Stimulated activated memory B cell treated with anti-CD40 and anti-IgM and Interleukin-4, amounts not matched to agents 10 μg/mL and 1 μg/mL and 100 μg/mL, for 72 hours (primary cell): ENCODE data around the gene ARID4B.
"Not testable (repeated sequence)": the region's sequence is repeated elsewhere in the genome, so short reads cannot be mapped to it uniquely, and the experiment has no call there.

Experiments
- ATAC-seq: fragments of 150-1000 bp; cut with Tn5 transposase; 2 replicates; pipeline ENCODE4 v1.10.0; 2021
- H3K27ac Mint-ChIP-seq: one replicate; pipeline ENCODE4 v1.8.0; 2022; ENCODE audit warnings: mild to moderate bottlenecking, mixed read lengths
- H3K27me3 Mint-ChIP-seq: one replicate; pipeline ENCODE4 v1.8.0; 2022; ENCODE audit warnings: mixed read lengths
- H3K36me3 Mint-ChIP-seq: one replicate; pipeline ENCODE4 v1.8.0; 2022; ENCODE audit warnings: mixed read lengths
- H3K4me1 Mint-ChIP-seq: one replicate; pipeline ENCODE4 v1.8.0; 2022; ENCODE audit warnings: mixed read lengths
- H3K4me3 Mint-ChIP-seq: one replicate; pipeline ENCODE4 v1.8.0; 2022; ENCODE audit warnings: mild to moderate bottlenecking, moderate library complexity, mixed read lengths
- H3K9me3 Mint-ChIP-seq: one replicate; pipeline ENCODE4 v1.8.0; 2022; ENCODE audit warnings: mixed read lengths

Gene ARID4B

DNA sequence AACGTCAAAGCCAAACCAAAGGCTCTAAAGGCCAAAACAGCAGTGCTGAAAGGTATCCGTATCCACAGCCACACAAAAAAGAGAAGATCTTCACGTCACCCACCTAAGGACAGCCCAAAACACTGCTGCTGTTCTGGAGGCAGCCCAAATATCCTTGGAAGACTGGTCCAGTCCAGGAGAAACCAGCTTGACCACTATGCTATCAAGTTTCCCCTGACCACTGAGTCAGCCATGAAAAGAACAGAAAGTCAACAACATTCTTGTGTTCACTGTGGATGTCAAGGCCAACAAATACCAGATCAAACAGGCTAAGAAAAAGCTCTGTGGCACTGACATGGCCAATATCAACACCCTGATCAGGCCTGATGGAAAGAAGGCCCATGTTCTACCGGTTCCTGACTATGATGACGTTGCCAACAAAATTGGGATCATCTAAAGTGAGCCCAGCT, 32.1 kb downstream of the ARID4B start:
- Mint-ChIP-seq H3K9me3 (peaks cover 2% of the 10 kb centered on the region), H3K27me3 (no peaks in the 10 kb centered on the region), H3K27ac (no peak overlapping the region), H3K4me3 (no peak overlapping the region), H3K4me1 (peaks cover 60% of the 10 kb centered on the region), H3K36me3 (peaks cover 11% of the 10 kb centered on the region)
- no peak for ATAC-seq

DNA sequence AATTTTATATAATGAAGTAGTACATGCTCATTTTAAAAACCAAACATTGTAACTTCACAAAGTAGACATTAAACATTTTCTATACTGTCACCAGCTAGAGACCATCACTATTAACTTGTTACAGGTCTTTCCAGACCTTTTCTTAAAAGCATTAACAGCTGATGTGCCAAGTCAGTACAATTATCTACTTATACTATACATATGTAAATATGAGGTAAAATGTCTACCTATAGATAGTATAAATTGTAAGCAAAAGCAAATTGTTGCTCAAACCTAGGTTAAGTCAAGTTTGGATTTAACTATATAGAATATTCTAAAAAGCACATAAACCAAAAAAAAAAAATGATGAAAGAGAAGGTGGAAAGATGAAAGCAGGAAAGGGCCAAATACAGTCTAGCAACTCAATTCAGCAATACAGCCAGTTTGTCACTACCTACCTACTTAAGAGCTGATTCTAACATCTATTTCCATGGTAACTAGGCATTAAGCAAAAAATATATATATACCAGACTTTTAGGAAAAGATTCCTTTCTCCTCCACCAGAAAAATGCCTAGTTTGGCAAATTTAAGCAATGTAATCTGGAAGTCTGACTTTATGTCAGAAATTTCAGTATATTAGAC, 34.5 kb downstream of the ARID4B start:
- no peak overlapping the region for H3K27ac Mint-ChIP-seq
- H3K4me1 Mint-ChIP-seq, result peaks cover 61% of the 10 kb centered on the region
- no peak for ATAC-seq
- no peaks in the 10 kb centered on the region for H3K27me3 Mint-ChIP-seq
- no peak overlapping the region for H3K4me3 Mint-ChIP-seq
- H3K36me3 Mint-ChIP-seq, result peaks cover 11% of the 10 kb centered on the region
- H3K9me3 Mint-ChIP-seq, result peaks cover 2% of the 10 kb centered on the region

DNA sequence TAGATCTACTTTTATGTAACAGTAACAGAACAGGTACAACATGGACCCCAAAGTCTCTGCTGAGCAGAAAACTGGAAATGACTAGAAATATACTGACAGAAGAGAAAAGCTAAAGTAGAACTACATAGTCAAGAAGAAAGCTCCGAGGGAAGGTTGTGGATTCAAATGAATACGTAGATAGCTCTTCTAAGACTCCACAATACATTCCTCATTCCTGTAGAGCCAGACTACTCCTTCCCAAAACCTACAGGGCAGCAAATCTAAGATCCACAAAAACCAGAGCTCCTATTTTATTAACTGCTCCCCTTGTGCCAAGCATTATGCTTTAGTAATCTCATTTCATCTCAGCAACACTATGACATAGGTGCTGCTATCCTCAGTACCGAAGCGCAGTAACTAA, 35.2 kb downstream of the ARID4B start:
- H3K27me3 Mint-ChIP-seq, result no peaks in the 10 kb centered on the region
- peaks cover 7% of the 10 kb centered on the region for H3K36me3 Mint-ChIP-seq
- no peak overlapping the region for H3K4me3 Mint-ChIP-seq
- H3K27ac Mint-ChIP-seq, result no peak overlapping the region
- H3K9me3 Mint-ChIP-seq, result peaks cover under 1% of the 10 kb centered on the region
- peaks cover 63% of the 10 kb centered on the region for H3K4me1 Mint-ChIP-seq
- ATAC-seq, result no peak

DNA sequence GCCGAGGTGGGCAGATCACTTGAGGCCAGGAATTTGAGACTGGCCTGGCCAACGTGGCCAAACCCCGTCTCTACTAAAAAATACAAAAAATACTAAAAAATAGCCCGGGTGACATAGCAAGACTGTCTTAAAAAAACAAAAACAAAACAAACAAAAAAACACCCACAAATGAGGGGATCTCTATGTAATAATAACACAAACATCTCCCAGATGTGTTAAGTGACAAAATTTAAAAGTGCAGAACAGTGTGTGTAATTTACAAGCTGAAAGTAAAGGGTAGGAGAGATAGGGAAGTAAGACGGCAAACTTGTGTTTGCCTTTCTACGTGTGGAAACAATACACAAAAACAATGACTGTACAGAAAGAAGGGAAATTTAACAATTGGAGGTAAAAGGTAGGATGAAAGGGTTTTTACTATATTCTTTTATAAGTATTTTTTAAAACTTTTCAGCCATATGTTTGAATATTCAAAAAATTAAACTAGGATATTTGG, 36.3 kb downstream of the ARID4B start:
- no peak overlapping the region for H3K4me3 Mint-ChIP-seq

DNA sequence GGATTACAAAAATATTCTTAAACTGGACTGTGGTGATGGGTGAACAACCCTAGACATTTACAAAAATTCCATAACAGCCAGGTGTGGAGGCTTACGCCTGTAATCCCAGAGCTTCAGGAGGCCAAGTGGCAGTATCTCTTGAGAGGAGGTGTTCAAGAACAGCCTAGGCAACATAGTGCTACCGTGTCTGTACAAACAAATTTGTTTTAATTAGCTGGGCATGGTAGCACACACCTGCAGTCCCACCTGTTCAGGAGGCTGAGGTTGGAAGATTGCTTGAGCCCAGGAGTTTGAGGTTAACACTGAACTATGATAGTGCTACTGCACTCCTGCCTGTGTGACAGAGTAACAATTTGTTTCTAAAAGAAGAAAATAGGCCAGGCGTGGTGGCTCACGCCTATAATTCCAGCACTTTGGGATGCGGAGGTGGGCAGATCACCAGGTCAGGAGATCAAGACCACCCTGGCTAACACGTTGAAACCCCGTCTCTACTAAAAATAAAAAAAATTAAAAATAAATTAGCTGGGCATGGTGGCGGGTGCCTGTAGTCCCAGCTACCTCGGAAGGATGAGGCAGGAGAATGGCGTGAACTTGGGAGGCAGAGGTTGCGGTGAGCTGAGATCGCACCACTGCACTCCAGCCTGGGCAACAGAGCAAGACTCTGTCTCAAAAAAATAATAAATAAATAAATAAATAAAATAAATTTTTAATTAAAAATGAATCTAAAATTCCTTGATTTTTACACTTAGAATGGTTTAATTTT, 37.1 kb downstream of the ARID4B start:
- Mint-ChIP-seq H3K9me3 (no peaks in the 10 kb centered on the region), H3K27me3 (no peaks in the 10 kb centered on the region), H3K36me3 (peaks cover 6% of the 10 kb centered on the region), H3K4me3 (no peak overlapping the region), H3K4me1 (peaks cover 66% of the 10 kb centered on the region), H3K27ac (peak overlapping the region; percentile 3)
- no peak for ATAC-seq

More for the DNA sequence above, 36.3 kb downstream of the ARID4B start:
- no peaks in the 10 kb centered on the region for H3K27me3 Mint-ChIP-seq
- H3K36me3 Mint-ChIP-seq, result peaks cover 3% of the 10 kb centered on the region
- no peak for ATAC-seq
- H3K27ac Mint-ChIP-seq, result peak overlapping the region; percentile 3
- peaks cover 63% of the 10 kb centered on the region for H3K4me1 Mint-ChIP-seq
- no peaks in the 10 kb centered on the region for H3K9me3 Mint-ChIP-seq

DNA sequence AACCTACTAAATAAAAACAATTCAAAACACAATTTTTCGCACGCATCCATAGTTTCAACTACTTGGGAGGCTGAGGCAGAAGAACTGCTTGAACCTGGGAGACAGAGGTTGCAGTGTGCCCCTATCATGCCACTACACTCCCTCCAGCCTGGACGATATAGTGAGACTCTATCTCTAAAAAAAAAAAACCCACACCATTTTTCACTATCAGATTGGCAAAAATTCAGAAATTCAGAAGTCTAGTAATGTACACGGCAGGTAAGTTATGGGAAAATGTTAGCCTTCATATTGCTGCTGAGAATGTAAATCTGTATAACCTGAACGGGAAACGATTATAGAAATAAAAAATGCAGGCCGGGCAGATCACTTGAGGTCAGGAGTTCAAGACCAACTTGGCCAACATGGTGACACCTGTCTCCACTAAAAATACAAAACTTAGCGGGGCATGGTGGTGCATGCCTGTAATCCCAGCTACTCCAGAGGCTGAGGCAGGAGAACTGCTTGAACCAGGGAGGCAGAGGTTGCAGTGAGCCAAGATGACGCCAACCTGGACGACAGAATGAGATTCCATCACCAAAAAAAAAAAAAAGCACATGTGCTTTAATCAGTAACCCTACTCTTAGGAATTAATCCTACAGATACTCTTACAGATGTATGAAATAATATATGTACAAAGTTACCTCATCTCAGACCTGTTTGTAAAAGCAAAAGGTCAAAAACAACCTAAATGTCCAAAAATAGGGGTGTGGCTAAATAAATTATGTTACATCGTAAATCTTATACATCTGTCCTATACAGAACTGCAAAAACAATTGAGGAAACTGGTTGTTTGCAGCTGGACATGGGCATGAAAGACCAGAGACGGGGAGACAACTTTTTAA, 37.9 kb downstream of the ARID4B start:
- no peak overlapping the region for H3K4me3 Mint-ChIP-seq
- no peaks in the 10 kb centered on the region for H3K9me3 Mint-ChIP-seq
- H3K27me3 Mint-ChIP-seq, result no peaks in the 10 kb centered on the region
- no peak overlapping the region for H3K27ac Mint-ChIP-seq
- H3K36me3 Mint-ChIP-seq, result peaks cover 6% of the 10 kb centered on the region
- H3K4me1 Mint-ChIP-seq, result peaks cover 68% of the 10 kb centered on the region
- ATAC-seq, result no peak

DNA sequence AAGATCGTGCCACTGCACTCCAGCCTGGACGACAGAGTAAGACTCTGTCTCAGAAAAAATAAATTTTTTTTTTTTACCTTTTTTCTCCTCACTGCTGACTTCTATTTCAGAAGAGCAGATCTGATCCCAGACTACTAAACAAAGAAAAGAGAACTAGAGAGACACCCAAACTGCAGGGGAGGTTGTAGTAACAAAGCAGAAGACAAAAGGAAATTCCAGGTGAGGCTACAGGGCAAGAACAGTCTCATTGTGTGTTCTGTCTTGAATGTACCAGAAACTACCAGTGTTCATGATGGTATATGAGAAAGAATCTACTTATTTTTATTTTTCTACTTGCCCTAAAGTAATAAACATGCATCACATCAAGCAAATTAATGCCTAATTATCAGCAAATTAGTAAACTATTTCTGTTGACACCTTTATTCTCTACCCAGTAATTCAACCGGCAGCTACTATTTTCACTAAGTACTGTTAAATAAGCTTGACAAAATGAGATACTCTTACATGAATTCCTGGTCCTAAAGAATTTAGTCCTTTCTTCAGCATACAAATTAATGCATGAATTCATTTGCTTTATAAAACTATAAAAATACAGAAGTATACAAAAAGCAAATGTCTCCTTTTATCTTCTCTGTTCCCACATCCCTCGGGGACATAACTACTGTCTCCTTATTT, 40.6 kb downstream of the ARID4B start:
- H3K27ac Mint-ChIP-seq, result no peak overlapping the region
- no peaks in the 10 kb centered on the region for H3K9me3 Mint-ChIP-seq
- H3K36me3 Mint-ChIP-seq, result peaks cover 6% of the 10 kb centered on the region
- ATAC-seq, result no peak
- H3K4me1 Mint-ChIP-seq, result peaks cover 56% of the 10 kb centered on the region
- no peaks in the 10 kb centered on the region for H3K27me3 Mint-ChIP-seq
- H3K4me3 Mint-ChIP-seq, result no peak overlapping the region

DNA sequence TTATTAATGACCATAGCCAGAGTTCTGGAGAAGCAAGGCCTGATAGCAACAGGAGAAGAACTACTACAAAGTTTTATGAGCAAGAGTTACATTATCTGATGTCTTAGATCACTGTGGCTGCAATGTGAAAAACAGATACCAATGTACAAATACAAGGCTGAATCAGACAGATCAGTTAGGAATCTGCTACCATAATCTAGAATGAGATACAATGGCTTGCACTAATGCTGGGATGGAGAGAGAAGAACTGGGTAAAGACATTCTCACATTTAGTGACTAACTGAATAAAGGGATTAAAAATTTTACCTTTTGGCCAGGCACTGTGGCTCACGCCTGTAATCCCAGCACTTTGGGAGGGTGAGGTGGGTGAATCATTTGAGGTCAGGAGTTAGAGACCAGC, 41.3 kb downstream of the ARID4B start:
- peaks cover 6% of the 10 kb centered on the region for H3K36me3 Mint-ChIP-seq
- H3K4me1 Mint-ChIP-seq, result peaks cover 51% of the 10 kb centered on the region
- H3K27me3 Mint-ChIP-seq, result no peaks in the 10 kb centered on the region
- H3K27ac Mint-ChIP-seq, result peak overlapping the region; percentile 27
- ATAC-seq, result no peak
- H3K9me3 Mint-ChIP-seq, result no peaks in the 10 kb centered on the region
- no peak overlapping the region for H3K4me3 Mint-ChIP-seq

DNA sequence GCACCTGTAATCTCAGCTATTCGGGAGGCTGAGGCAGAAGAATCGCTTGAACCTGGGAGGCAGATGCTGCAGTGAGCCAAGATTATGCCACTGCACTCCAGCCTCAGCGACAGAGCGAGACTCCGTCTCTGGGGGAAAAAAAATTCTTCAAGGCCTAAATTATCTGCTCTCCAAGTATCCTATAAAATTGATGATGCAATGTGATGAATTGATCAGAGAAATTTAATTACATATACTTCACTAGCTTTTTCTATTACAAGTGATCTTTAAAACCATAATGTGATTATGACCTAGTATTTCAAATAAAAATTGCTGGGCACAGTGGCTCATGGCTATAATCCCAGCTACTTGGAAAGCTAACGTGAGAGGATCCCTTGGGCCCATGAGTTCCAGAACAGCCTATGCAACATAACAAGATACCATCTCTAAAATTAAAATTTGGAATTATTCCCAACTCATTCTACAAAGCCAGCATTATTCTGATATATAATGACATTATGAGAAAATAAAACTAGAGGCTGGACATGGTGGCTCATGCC, 43.7 kb downstream of the ARID4B start:
- Mint-ChIP-seq H3K36me3 (peaks cover 6% of the 10 kb centered on the region), H3K4me1 (peaks cover 51% of the 10 kb centered on the region), H3K27me3 (no peaks in the 10 kb centered on the region), H3K27ac (no peak overlapping the region), H3K9me3 (no peaks in the 10 kb centered on the region), H3K4me3 (no peak overlapping the region)
- ATAC-seq, result no peak

DNA sequence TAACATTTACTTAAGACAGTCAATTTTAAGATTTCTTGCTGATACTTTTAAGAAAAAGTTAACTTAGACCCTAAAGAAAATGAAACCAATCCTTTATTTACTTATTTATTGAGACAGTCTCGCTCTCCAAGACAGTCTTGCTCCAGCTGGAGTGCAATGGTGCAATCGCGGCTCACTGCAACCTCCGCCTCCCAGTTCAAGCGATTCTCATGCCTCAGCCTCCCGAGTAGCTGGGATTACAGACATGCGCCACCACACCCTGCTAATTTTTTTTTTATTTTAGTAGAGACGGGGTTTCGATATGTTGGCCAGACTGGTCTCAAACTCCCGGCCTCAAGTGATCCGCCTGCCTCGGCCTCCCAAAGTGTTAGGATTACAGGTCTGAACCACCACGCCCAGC, 44.3 kb downstream of the ARID4B start:
- not testable (repeated sequence) for H3K27me3 Mint-ChIP-seq, H3K4me3 Mint-ChIP-seq, H3K36me3 Mint-ChIP-seq, H3K27ac Mint-ChIP-seq, H3K9me3 Mint-ChIP-seq, ATAC-seq
- H3K4me1 Mint-ChIP-seq, result peaks cover 54% of the 10 kb centered on the region

DNA sequence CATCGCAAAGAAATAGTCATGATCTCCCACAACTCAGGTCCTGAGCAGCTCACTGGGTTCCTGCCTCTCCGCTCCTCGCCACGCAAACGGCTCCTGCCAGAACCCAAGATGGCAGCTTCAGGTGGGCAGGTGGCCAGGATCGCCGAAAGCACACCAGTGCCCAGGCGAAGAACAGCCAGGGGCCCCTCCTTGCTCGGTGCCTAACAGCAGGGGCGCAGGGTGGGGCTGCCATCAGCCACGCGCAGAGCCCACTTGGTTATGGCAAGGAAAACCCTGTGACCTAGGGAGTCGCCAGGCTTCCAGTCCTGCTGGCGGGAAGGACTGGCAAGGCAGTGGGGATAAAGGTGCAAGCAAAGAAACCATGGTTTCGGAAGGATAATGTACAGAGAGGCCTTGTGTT, 47.5 kb downstream of the ARID4B start:
- peaks cover 50% of the 10 kb centered on the region for H3K4me1 Mint-ChIP-seq
- H3K36me3 Mint-ChIP-seq, result no peaks in the 10 kb centered on the region
- ATAC-seq, result no peak
- no peak overlapping the region for H3K4me3 Mint-ChIP-seq
- H3K27me3 Mint-ChIP-seq, result no peaks in the 10 kb centered on the region
- H3K9me3 Mint-ChIP-seq, result no peaks in the 10 kb centered on the region
- no peak overlapping the region for H3K27ac Mint-ChIP-seq

DNA sequence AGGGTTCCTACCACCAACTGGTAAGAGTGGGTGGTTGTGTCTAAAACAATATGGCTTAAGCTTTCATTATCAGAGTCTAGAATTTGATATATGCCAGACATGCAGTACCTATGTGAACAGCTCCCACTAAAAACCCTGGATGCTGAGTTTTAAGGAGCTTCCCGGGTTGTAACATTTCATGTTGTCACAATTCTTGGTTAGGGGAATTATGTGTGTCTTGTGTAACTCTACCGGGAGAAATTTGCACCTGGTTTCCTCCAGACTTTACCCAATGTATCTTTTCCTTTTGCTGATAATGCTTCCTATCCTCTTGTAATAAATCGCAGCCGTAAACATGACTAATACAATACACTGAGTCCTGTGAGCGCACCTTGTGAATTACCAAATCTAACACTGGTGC, 48.3 kb downstream of the ARID4B start:
- Mint-ChIP-seq H3K36me3 (no peaks in the 10 kb centered on the region), H3K27me3 (no peaks in the 10 kb centered on the region), H3K4me1 (peaks cover 57% of the 10 kb centered on the region), H3K9me3 (no peaks in the 10 kb centered on the region), H3K27ac (no peak overlapping the region), H3K4me3 (no peak overlapping the region)
- no peak for ATAC-seq

DNA sequence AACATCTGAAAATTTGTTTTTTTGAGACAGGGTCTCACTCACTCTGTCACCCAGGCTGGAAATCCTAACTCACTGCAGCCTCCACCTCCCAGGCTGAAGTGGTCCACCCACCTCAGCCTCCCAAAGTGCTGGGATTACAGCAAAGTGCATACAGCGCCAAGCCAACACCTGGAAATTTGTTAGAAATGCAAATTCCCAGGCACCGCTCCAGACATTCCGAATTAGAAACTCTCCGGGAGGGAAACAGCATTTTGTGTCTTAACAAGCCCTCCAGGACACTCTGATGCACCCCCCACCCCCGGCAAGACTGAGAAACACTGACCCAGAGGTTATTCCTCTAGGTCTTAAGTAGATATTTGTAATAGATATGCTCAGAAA, 49.1 kb downstream of the ARID4B start:
- no peak for ATAC-seq
- peaks cover 58% of the 10 kb centered on the region for H3K4me1 Mint-ChIP-seq
- H3K36me3 Mint-ChIP-seq, result no peaks in the 10 kb centered on the region
- H3K4me3 Mint-ChIP-seq, result no peak overlapping the region
- no peaks in the 10 kb centered on the region for H3K27me3 Mint-ChIP-seq
- H3K27ac Mint-ChIP-seq, result no peak overlapping the region
- no peaks in the 10 kb centered on the region for H3K9me3 Mint-ChIP-seq

DNA sequence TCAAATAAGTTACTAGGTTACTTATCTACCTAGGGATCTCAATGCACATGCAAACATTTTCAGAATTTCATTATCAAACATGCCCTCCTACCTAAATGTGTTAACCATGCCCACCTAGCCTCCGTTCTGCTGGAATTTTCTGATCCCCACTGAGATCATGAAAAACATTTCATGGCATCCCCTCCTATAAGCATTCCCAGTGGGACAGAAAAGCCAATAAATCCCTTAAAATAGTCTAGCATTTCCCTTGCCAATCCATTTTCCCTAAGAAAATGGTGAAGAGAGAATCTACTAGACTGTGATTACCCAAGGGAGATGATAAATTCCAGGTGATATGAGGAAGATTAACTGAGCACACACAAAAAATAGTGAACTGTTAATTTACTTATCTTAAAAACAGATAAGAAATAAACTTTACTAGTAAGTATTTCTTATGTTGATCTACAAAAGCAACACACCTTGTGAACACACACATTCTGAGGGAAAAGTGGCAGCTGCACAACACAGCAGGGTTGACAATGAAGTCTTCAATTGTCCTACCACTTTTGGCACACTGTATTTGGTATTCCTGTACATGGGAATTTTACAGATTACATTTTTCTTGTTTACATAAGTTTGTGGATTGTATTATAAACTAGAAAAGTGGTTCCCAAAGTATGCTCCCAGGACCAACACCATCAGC, 49.6 kb downstream of the ARID4B start:
- Mint-ChIP-seq H3K36me3 (no peaks in the 10 kb centered on the region), H3K27me3 (no peaks in the 10 kb centered on the region), H3K27ac (no peak overlapping the region), H3K4me3 (no peak overlapping the region), H3K4me1 (peaks cover 64% of the 10 kb centered on the region), H3K9me3 (no peaks in the 10 kb centered on the region)
- ATAC-seq, result no peak
